Effector CD4-positive, alpha-beta T cell (primary cell): ENCODE data around the gene TIMELESS.
"Not testable (repeated sequence)": the region's sequence is repeated elsewhere in the genome, so short reads cannot be mapped to it uniquely, and the experiment has no call there.

Experiments used
- DNase-seq: peaks from one replicate; pipeline ENCODE4 v3.0.0-alpha.2; 2020

TIMELESS gene

GRCh38 chr12:56408799-56409417 lies 40.3 kb downstream of the TIMELESS start:
- DNase-seq = no peak

GRCh38 chr12:56404227-56404626 lies 45.0 kb downstream of the TIMELESS start:
- not testable (repeated sequence) for DNase-seq

- DNase-seq = not testable (repeated sequence)
Observed at GRCh38 chr12:56401612-56402011, 47.6 kb downstream of the TIMELESS start.

- DNase-seq = not testable (repeated sequence)
Observed at GRCh38 chr12:56401125-56401524, 48.1 kb downstream of the TIMELESS start.

GRCh38 chr12:56399466-56399865 lies 49.8 kb downstream of the TIMELESS start:
- DNase-seq = not testable (repeated sequence)

GRCh38 chr12:56398324-56398723 lies 50.9 kb downstream of the TIMELESS start:
- no peak for DNase-seq

- no peak for DNase-seq
Observed at GRCh38 chr12:56392331-56392730, 56.9 kb downstream of the TIMELESS start.

GRCh38 chr12:56391721-56392120 lies 57.5 kb downstream of the TIMELESS start:
- DNase-seq = no peak

- DNase-seq = no peak
Observed at GRCh38 chr12:56389412-56389811, 59.8 kb downstream of the TIMELESS start.

- no peak for DNase-seq
Observed at GRCh38 chr12:56387152-56387736, 62.0 kb downstream of the TIMELESS start.

- no peak for DNase-seq
Observed at GRCh38 chr12:56385873-56386272, 63.4 kb downstream of the TIMELESS start.

GRCh38 chr12:56382611-56383010 lies 66.6 kb downstream of the TIMELESS start:
- no peak for DNase-seq

- DNase-seq = no peak
Observed at GRCh38 chr12:56377989-56378316, 71.3 kb downstream of the TIMELESS start.

GRCh38 chr12:56377310-56377988 lies 71.8 kb downstream of the TIMELESS start:
- no peak for DNase-seq

- DNase-seq = no peak
Observed at GRCh38 chr12:56375598-56376434, 73.4 kb downstream of the TIMELESS start.

- DNase-seq = no peak
Observed at GRCh38 chr12:56374726-56375597, 74.3 kb downstream of the TIMELESS start.

- DNase-seq = no peak
Observed at GRCh38 chr12:56373515-56373914, 75.7 kb downstream of the TIMELESS start.

GRCh38 chr12:56366948-56367347 lies 82.3 kb downstream of the TIMELESS start:
- DNase-seq = no peak
